T-helper 1 cell (primary cell): ENCODE measurements around the gene TUBB4B.

ENCODE experiments used
- DNase-seq, 5 donors: peaks; one replicate each; pipeline ENCODE4 v3.0.0-alpha.2; 2012 to 2020

Gene TUBB4B

DNA sequence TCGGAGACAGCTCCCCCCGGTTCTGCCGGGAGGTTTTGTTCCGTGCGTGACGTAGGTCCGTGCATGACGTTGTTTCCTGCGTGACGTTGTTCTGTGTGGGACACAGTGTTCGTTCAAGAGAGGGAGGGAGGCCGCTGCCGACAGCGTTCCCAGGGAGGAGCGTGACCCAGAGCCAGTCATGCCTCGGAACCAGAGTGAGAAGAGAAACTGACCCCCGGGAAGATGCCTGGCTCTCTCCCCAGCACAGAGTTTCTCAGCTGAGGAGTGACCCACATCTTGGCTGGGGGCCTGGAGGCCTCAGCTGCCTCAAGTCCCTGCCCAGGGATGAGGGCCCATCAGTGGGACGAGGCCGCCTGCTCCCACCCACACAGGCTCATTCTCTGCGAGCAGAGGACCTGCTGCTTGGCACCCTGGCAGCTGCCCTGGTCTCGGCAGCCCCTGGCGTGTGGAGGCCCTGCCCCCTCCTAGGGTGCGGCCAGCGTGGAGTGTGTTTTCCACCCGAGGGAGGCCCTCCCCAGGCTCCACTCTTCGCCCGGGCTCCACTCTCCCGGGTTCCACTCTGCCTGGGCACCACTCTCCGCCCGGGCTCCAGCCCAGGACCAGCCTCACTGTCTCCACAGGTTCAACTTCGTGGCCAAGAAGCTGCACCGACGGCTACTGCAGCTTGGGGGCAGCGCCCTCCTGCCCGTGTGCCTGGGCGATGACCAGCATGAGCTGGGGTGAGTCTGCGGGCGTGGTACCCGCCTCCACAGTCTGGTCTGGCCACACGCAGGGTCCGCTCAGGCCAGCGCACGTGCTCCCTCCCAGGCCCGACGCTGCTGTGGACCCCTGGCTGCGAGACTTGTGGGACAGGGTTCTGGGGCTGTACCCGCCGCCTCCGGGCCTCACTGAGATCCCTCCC is 27.7 kb upstream of the TUBB4B start:
- no peak for DNase-seq

DNA sequence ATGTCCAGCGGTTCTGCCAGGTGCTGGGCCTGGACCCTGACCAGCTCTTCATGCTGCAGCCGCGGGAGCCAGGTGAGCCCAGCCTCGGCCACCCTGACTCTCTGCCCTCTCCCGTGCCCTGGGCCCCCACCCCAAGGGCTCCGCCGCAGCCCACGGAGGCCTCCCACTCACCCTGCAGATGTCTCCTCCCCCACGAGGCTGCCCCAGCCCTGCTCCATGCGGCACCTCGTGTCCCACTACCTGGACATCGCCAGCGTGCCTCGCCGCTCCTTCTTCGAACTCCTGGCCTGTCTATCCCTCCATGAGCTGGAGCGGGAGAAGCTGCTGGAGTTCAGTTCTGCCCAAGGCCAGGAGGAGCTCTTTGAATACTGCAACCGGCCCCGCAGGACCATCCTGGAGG is 26.5 kb upstream of the TUBB4B start:
- DNase-seq, result no peak

DNA sequence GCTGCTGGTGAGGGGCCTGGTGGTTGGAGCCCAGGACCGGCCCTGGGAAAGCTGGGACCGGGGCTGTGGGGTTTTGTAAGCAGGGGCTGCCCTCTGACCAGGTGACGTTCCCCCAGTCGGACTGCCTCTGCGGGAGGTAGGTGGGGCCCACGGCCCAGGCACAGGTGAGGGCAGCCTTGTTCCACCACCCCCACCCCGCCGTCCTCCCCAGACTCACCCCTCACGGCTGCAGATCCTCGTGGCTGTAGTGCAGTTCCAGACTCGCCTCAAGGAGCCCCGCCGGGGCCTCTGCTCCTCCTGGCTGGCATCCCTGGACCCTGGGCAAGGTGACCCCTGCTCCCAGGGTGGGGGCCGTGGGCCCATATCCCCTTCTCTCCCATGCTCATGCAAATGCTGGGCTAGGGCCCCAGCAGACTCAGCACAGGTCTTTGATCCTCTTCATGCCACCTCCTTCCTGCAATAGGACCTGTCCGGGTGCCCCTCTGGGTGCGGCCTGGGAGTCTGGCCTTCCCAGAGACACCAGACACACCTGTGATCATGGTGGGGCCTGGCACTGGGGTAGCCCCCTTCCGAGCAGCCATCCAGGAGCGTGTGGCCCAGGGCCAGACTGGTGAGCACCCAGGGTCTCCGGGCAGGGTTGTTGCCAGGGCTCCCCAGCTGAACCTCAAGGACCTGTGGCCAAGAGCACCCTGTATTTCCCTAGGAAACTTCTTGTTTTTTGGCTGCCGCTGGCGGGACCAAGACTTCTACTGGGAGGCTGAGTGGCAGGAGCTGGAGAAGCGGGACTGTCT is 25.7 kb upstream of the TUBB4B start:
- DNase-seq, result no peak

DNA sequence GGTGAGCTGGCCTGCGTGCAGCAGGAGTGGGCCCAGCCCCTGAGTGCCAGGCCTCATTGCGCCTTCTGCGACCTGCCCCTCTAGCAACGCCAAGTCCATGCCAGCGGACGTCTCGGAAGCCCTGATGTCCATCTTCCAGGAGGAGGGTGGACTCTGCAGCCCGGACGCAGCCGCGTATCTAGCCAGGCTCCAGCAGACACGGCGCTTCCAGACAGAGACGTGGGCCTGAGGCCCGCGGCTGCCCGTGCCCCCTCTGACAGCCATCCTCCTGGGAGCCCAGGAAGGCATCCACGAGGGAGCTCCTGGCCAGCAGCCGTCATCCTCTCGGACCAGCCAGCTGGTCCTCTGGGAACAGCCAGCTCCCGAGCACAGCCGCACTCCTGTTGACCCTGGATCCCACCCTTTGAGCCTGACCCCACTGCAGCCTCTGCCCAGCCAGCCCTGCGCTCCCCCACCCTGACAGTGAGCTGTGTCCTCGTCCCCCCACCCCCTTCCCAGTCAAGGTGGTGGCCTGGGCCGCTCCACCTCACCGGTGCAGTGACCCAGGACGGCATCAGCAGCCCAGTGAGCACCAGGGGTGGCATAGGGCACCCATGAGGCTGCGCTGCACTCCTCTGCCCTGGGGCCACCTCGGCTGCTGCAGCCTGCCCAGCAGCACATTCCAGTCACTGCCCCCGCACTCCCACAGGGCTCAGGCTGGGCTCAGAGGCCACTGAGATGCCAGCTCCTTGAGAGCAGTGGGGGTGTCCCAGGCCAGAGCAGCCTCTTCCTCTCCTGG is 24.7 kb upstream of the TUBB4B start:
- DNase-seq, result no peak

DNA sequence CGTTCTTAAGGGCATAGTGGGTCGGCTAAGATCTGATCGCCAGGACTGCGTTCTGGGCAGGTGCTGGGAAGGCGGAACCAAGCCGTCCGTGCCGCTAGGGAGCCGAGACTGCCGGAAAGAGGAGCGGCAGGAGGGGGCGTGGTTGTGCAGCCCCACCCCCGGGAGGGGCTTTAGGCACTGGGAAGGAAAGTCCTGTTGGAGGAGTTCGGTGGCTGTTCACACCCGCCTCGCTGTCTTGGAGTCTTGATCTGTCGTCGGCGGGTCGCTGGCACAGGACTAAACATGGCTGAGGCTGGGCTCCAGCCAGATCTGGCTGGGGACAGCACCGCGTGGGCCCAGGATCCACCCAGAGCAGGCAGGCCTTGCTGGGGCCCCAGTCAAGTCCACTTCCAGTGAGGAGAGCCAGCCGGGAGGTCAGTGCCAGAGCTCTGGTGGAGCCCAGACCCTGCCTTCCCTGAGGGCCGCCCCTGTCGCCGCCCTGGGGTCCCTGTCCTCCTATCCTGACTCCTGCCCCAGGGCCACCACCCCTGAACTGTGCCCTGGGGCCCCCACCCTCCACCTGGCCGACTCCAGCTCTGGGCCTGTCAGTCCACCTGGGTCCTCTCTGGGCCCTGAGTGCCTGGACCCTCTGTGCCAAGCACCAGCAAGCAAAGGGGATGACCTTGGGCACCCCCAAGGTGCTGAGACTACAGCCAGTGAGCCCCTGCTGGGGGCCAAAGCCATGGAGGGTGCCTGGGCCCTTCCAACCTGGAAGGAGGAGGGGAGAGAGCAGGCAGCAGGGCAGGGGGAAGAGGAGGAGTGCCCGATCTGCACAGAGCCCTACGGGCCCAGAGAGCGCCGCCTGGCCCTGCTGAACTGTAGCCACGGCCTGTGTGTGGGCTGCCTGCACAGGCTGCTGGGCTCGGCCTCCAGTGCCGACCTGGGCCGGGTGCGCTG is 23.5 kb upstream of the TUBB4B start:
- no peak for DNase-seq

DNA sequence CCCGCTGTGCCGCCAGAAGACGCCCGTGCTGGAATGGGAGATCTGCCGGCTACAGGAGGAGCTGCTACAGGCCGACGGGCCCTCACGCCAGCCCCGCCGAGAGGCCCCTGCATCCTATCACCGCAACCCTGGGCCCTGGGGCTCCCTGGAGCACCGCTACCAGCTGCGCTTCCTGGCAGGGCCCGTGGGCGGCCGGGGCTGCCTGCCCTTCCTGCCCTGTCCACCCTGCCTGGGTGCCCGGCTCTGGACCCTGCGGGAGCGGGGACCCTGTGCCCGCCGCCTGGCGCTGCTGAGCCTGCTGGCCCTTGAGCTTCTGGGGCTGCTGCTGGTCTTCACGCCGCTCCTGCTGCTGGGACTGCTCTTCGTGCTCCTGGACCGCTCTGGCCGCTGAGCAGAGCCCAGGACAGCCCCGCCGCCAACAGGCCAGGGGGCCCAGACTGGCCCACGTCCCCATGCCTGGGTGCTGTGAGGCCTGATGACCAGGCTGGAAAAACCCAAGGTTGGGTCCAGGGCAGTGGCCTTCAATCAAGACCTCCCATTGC is 22.8 kb upstream of the TUBB4B start:
- no peak for DNase-seq

DNA sequence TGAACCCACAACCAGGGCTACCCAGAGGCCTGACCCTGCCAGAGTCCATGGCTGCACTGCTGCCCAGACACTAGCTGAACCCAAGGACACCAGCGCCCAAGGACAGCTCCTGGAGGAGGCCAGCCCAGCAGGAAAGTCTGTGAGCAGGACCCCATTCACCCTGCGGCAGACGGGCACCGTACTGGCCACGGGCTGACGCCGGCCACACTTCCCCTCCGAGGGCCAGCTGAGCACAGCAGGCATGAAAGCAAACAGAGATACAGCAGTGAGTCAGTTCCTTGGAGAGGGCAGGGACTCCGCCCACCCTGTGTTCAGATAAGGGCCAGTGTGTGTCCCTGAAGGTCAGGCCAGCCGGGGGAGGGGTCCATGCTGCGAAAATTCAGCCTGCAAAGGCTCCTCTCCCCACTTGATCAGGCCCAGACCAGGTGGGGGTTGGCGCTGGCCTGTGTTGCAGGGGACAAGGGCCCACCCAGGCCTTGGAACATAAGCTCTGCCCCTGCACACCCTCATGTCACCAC is 22.3 kb upstream of the TUBB4B start:
- DNase-seq, result no peak

DNA sequence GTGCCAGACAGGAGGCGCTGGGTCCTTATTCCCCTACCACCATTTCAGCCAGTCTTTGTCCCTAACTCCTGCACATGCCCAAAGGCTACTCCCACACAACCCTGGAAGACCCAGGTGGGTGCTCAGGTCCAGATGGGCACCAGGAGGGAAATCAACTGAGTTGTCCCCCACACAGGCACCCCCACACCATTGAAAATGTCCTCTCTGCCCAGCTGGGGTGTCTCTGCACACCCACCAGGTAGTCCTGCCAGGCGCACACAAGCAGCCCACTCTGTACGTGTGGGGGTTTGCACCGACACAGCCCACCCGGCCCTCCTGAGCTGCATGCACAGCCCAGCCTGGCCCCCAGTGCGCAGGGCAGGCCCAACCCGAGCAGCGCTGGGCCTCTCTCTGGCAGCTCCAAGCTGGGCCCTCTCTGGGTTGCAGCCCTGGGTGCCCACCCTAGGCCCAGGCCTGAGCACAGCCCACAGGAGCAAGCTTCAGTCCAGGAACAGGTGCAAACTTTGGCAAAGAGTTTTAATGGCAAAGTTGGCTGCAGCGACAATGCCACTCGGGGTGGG is 21.2 kb upstream of the TUBB4B start:
- no peak for DNase-seq

DNA sequence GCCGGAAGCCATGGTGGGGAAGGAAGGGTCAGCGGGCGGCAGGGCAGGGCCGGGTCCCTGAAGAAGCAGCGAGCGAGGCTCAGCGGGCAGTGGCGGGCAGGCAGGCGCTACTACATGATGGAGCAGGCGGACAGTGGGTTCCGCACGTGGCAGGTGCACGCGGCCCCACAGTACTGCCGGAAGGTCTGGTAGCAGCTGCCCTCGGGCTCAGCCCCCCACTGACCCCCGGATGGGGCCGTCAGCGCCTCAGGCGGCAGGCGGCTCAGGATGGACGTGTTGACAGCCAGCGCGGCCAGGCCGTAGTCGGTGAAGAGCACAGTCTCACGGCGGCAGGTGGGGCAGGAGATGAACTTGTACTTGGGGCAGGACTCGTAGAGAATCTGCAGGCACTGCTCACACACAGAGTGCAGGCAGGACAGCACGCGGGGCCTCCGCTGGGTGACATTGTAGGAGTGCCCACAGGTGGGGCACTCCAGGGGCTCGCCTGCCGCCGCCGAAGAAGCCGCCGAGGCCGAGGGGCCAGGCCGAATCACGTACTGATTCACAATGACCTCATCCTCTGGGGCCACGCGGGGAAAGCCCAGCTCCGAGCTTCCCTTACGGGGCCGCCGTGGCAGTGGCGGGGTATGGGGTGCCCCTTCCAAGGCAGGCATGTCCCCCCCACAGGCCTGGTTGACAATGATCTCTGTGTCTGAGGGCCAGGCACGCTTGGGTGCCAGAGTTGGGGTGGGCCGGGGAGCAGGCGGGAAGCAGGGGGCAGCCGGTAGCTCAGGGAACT is 20.6 kb upstream of the TUBB4B start:
- DNase-seq, result no peak

DNA sequence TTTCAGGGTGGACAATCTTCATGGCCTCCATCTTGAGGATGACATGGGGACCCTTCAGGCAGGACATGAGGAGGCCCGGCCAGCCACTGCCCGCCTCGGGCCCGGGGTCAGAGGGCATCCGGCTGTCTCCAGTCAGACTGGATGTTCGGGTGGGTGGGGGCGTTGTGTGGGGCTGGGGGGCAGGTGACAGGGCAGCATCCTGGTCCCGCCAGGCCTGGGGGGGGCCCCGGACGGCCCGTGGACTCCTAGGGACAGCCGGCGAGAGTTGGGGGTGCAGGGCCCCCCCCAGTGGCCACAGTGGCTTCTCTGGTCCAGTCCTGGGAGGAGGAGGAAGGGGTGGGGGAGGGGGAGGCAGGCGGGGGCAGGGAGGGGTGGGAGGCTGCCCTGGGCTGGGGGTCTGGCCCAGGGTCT is 20.0 kb upstream of the TUBB4B start:
- no peak for DNase-seq

DNA sequence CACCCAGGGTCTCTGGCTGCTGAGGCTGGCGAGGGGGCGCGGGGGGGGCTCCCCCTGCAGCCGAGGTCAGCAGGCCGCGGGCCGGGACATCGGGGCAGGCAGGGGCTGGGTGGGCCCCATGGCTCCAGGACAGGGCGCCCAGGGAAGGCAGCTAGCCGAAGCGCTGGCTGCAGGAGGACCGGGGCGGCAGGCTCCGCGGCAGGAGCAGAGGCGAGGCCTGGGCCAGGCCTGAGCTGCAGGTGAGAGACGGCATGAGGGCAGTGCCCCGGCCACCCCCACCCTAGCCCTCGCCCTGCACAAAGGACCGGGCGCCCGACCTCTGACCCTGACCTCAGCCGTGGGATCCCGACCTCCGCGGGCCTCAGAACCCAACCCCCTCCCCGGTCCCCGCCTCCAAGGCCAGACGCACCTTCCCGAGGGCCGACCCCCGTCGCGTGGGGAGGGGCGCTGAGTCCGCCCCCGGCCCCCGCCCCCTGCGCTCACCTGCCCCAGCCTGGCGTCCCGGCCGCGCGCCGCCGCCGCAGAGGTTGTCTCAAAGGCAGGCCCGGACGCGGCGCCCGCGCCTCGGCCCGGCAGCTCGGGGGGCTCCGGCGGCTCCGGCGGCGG is 19.5 kb upstream of the TUBB4B start:
- no peak for DNase-seq

DNA sequence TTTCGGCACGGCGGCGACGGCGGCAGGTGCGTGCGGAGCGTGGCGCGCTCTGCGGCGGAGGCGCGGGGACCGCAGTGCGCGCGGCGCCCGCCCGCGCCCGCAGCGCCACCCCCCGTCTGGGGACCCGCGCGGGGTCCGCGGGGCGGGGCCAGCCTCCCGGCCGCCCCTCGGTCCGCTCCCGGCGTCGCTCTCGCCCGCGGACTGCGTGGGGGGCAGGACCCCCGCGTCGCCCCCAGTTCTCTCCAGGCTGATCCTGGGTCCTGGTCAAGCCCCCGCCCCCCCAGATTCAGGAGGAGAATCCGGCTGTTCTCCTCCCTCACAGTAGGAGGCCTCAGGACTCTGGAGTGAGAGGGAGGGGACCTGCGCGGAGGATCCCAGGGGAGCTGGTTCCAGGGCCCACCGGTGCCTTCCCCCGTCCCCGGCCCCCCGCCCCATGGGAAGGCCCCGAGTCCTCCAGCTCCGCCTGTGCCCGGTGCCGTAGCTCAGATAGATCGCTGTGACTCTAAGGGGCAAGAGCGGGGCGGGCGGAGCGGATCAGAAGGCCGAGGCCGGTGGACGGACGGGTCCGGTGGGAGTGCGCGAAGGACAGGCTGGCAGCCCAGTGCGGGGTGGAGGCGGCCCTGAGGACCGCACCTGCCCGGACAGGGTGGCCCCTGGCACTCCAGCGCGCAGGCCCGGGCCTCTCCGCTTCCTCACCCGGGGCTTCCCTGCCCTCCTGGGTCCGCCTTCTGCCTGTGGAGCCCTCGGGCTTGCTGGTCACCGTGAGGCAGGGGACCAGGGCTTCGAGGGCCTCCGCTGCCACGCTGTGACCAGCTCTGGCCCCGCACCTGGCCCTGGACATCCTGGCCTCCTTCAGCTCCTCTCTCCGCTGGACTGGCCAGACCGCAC is 18.7 kb upstream of the TUBB4B start, which contains the start of gene RNF208:
RNF208 (minus strand) TSS at position 51 of the 888 bp plus-strand sequence. CDS start 1,028 bp downstream, outside the sequence.
- DNase-seq, result no peak

DNA sequence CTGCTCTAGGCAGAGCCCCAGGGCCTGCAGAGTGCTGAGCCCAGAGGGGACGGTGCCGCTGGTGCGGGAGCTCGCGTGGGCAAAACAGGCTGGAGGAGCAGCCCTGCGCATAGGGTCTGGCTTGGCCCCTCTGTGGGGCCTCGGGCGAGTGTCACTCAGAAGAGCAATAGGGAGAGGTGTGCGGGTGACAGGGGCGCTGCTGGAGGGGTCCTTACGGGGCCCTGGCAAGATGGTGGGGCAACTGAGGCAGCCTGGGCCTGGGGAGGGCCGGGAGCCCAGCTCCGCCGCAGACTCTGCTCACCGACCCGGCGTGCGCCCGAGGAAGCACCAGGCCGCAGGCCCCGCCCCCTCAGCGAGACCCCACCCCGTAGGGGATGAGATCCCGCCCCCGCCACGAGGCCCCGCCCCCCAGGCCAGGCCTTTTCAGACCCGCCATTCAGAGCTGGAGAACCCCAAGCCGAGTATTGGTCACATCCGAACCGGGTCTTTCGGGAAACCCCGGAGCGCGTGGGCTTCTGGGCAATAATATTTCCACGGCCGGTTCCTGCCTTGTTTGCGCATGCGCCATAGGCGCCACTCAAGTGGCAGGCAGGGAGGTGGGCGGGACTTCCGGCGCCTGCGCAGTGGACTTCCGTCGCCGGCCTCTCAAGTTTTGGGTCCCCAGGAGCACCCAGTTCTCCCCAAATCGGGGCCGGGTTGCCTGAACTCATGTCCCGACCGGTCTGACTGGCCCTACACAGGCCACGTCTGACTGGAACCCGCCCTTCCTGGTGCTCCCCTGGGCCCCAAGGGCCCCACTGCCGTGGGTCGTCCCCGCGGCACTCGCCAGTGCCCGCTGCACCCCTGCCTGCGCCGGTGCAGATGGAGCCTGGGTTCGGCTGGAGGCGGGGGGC is 17.8 kb upstream of the TUBB4B start:
- DNase-seq, result peak; percentile 95 to 99 (median 97)

DNA sequence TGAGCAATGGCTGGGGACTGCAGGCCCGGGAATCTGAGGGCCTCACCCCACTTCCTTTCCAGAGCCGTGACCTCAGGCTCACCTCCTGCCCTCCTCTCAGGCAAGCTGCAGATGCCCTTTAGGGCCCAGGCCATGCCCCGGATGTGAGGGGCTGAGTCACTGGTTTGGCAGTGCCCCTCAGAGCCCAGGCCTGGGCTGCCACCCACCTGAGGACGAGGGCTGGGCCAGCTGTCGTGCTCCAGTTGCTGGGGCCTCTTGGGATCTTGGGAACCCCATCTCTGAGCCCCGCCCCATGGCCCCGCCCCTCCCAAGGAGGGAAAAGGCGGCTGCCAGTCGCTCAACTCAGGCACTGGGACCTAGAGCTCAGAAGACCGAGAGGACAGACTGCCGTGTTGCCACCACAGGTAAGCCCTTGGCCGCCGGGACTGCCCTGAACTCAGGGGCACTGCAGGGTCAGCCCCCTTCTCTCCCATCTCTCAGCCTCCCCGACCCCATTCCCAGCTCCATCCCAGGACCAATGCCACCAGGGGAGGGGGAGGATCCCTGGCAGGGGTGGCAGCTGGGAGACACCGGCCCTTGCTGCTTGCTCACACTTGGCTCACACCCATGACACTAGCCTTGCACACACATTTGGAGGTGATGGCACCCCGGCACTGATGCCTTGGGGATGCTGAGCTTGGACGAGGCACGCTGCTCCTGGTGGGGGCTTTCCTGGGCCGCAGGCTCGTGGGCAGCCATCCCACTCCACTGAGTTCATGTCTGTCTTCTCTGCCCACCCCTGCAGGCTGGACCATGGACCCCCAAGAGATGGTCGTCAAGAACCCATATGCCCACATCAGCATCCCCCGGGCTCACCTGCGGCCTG is 16.0 kb upstream of the TUBB4B start, which contains the start of gene CYSRT1:
CYSRT1 (plus strand) TSS at position 345 of the 865 bp plus-strand sequence; CDS start at position 793, 448 bp downstream.
- DNase-seq, result no peak

DNA sequence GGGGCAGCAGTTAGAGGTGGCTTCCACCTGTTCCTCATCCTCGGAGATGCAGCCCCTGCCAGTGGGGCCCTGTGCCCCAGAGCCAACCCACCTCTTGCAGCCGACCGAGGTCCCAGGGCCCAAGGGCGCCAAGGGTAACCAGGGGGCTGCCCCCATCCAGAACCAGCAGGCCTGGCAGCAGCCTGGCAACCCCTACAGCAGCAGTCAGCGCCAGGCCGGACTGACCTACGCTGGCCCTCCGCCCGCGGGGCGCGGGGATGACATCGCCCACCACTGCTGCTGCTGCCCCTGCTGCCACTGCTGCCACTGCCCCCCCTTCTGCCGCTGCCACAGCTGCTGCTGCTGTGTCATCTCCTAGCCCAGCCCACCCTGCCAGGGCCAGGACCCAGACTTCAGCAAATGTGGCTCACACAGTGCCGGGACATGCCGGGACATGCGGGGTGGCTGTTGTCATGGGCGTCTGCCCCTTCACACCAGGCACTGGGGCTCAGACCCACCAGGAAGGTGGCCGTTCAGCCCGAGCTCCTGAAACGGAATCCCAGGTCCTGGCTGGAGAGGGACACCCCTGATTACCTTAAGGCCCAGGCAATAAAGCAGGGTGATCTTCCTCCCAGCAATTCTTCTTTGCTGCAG is 15.3 kb upstream of the TUBB4B start:
- DNase-seq, result no peak
